Left lung (tissue), 14 donors: ENCODE results near the gene NRGN. TPM values are rescaled to one million over a fixed set of nuclear protein-coding genes. Genes with fewer than 3 reads are reported as not detected.

Experiments
- ATAC-seq: fragments of 200-7000 bp; cut with Tn5 transposase; one replicate; pipeline ENCODE4 v1.9.1; 2020; ENCODE audit warnings: moderate library complexity
- DNase-seq, 4 donors: peaks; one replicate each; pipeline ENCODE4 v3.0.0-alpha.2; 2013 to 2020
- H3K27ac ChIP-seq, 2 donors: fragments of 200-600 bp; sonication (generic) in 1 of 2; one replicate each; pipeline versions ENCODE4 v1.5.0 to v1.8.0; 2020 to 2021
- H3K27me3 ChIP-seq, 2 donors: fragments of 200-600 bp; sonication (generic) in 1 of 2; one replicate each; pipeline versions ENCODE4 v1.5.0 to v1.8.0; 2020 to 2021
- H3K36me3 ChIP-seq, 2 donors: fragments of 200-600 bp; sonication (generic) in 1 of 2; one replicate each; pipeline versions ENCODE4 v1.5.0 to v1.8.0; 2020 to 2021
- H3K4me1 ChIP-seq, 2 donors: fragments of 200-600 bp; one replicate each; pipeline ENCODE4 v1.8.0; 2021
- H3K4me3 ChIP-seq, 2 donors: fragments of 200-600 bp; sonication (generic) in 1 of 2; one replicate each; pipeline versions ENCODE4 v1.5.0 to v1.8.0; 2020 to 2021; ENCODE audit warnings: mild to moderate bottlenecking in 1 of 2
- H3K9me3 ChIP-seq, 2 donors: fragments of 200-600 bp; sonication (generic) in 1 of 2; one replicate each; pipeline versions ENCODE4 v1.5.0 to v1.8.0; 2020 to 2021
- intact Hi-C, 2 donors: fragments of 100-400 bp; cut with DNase I; formaldehyde crosslinking; loops; one replicate each; pipeline versions ENCODE4 v1.11.2 to v1.14.2; 2022
- long read RNA-seq, 12 donors: library from polyadenylated mRNA in 2 of 12; unstranded in 2 of 12; transcript quantifications; one replicate each; pipeline ENCODE4 v2.0.0 and lab custom pipeline, GENCODE V29; 2019 to 2026
- polyA plus RNA-seq, 6 donors: library from polyadenylated mRNA; unstranded; fragments of 120-200 nt; gene quantifications; one replicate each; pipeline ENCODE4 v1.2.1, GENCODE V29; 2013; ENCODE audit not compliant: insufficient read length in 6 of 6
- total RNA-seq, 2 donors: library from RNA; stranded (reverse); fragmentation: NEBNext Ultra II Directional; extraction: Animal tissue kit (Norgen Biotek cat#: 25700); gene quantifications; one replicate each; pipeline ENCODE4 v1.2.1, GENCODE V29; 2021
- TF ChIP-seq, protein P1 (sequence below), 2 donors: fragments of 200-600 bp; sonication (generic) in 1 of 2; IDR thresholded peaks; one replicate each; pipeline versions ENCODE4 v1.5.0 to v1.8.0; 2021; ENCODE audit warnings: antibody characterized with exemption in 2 of 2
- donor health status: DM: no; HTN: yes; CAD: no.
- donor health status: DM: no; HTN: no; CAD: no.

NRGN gene
- total RNA-seq, result 10 to 100 TPM; 50.5 to 62.1 TPM
- polyA plus RNA-seq, result 10 to 100 TPM; 16.5 to 25.1 (median 22.1) TPM
- long read RNA-seq, donor 1, partial matches to known transcripts, result 12 of 38 reads
- long read RNA-seq, donor 1, other reads (novel, unspliced or antisense), result 26 of 38 reads
- long read RNA-seq, donor 2, partial matches to known transcripts, result 0 of 18 reads
- long read RNA-seq, donor 2, other reads (novel, unspliced or antisense), result 18 of 18 reads
- long read RNA-seq, donor 3, partial matches to known transcripts, result 0 of 23 reads
- long read RNA-seq, donor 3, other reads (novel, unspliced or antisense), result 23 of 23 reads
- long read RNA-seq, donor 4, partial matches to known transcripts, result 0 of 1 reads
- long read RNA-seq, donor 4, other reads (novel, unspliced or antisense), result 1 of 1 reads
- long read RNA-seq, donor 5, partial matches to known transcripts, result 45 of 110 reads
- long read RNA-seq, donor 5, other reads (novel, unspliced or antisense), result 65 of 110 reads
- long read RNA-seq, donor 6, partial matches to known transcripts, result 0 of 11 reads
- long read RNA-seq, donor 6, other reads (novel, unspliced or antisense), result 11 of 11 reads
- long read RNA-seq, donor 7, result 0 reads
- long read RNA-seq, donor 8, partial matches to known transcripts, result 0 of 8 reads
- long read RNA-seq, donor 8, other reads (novel, unspliced or antisense), result 8 of 8 reads
- long read RNA-seq, donor 9, result 0 reads
- long read RNA-seq, donor 10, result 0 reads
- long read RNA-seq, donor 11, partial matches to known transcripts, result 0 of 20 reads
- long read RNA-seq, donor 11, other reads (novel, unspliced or antisense), result 20 of 20 reads
- long read RNA-seq, donor 12, partial matches to known transcripts, result 251 of 298 reads
- long read RNA-seq, donor 12, other reads (novel, unspliced or antisense), result 47 of 298 reads

DNA sequence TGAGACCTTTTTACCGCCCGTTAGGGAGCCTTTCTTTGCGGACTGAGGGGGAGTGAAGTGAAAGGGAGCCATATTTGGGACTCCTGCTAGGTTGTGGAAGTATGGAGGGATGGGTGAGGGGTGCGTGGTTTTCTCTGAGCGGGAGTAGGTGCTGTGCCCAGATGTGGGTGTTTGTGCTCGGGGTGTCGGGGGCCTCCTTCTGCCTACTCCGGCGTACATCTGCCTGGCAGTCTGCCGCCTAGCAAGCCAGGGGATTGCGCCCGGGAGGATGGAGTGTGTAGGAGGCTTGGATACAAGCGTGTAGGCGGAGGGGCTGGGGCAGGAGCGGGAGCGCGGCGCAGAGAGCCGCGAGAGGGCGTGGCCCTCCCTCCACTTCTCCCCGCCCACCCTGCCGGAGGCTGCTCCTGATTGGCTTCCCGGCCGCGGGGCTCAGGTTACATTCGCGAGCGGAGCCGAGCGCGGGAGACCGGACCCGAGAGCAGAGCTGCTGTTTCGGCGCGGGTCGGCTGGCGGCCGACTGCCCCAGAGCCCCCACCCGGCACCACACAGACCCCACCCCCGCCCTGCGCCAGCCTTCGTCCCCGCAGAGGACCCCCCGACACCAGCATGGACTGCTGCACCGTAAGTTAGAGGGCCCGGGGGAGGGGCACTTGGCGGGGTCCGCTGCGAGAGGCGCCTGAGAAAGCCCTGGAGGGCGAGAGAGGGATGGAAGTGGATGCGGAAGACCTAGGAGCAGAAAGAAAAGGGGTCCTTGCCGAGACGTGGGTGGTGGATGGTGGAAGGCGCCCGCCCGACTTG lies at the start of gene NRGN:
Gene NRGN (plus strand): TSS at position 464 of the 798 bp plus-strand sequence. CDS start 143 bp downstream, at position 607.
- peak; percentile 98 for ATAC-seq
- H3K27me3 ChIP-seq, result peaks cover 0 to 25% of the 10 kb centered on the region in 2 donors
- no peaks in the 10 kb centered on the region for H3K9me3 ChIP-seq
- TF ChIP-seq, protein P1, sequence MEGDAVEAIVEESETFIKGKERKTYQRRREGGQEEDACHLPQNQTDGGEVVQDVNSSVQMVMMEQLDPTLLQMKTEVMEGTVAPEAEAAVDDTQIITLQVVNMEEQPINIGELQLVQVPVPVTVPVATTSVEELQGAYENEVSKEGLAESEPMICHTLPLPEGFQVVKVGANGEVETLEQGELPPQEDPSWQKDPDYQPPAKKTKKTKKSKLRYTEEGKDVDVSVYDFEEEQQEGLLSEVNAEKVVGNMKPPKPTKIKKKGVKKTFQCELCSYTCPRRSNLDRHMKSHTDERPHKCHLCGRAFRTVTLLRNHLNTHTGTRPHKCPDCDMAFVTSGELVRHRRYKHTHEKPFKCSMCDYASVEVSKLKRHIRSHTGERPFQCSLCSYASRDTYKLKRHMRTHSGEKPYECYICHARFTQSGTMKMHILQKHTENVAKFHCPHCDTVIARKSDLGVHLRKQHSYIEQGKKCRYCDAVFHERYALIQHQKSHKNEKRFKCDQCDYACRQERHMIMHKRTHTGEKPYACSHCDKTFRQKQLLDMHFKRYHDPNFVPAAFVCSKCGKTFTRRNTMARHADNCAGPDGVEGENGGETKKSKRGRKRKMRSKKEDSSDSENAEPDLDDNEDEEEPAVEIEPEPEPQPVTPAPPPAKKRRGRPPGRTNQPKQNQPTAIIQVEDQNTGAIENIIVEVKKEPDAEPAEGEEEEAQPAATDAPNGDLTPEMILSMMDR (IDR thresholded peaks at IDR 0.05), result no peak
- H3K36me3 ChIP-seq, result no peaks in the 10 kb centered on the region
- peaks cover 0 to 41% of the 10 kb centered on the region in 2 donors for H3K4me1 ChIP-seq
- peak; percentile 84 to 95 (median 94) for DNase-seq
- H3K27ac ChIP-seq, result peak within 1 kb of the TSS in 1 of 2 donors; percentile 59
- H3K4me3 ChIP-seq, result peak within 1 kb of the TSS; percentile 57 to 64
- intact Hi-C loops, result no loop called here

DNA sequence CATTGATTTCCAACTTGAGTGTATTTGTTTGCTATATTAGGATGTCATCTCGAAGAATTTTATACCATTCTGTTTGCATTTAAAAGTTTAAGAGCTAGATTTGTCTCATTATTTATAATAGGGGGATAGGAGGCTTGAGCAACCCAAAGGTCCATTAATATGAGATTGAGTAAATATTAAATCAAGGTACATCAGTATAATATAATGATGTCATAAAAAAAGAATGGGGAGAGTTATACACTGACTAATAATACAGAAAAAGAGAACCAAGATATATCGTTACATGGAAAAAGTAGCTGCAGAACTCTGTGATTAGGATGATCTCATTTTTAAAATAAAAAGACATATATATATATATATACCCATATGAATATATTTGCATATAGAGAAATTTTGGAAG lies 46.6 kb upstream of the NRGN start:
- ATAC-seq (no peak), DNase-seq (no peak)
- H3K9me3 ChIP-seq, result no peaks in the 10 kb centered on the region
- H3K36me3 ChIP-seq, result no peaks in the 10 kb centered on the region
- TF ChIP-seq, protein P1 (IDR thresholded peaks at IDR 0.05), result no peak
- no peaks in the 10 kb centered on the region for H3K4me1 ChIP-seq
- no peak overlapping the region for H3K4me3 ChIP-seq
- no peaks in the 10 kb centered on the region for H3K27me3 ChIP-seq
- H3K27ac ChIP-seq, result no peak overlapping the region
- intact Hi-C loops, result no loop called here

DNA sequence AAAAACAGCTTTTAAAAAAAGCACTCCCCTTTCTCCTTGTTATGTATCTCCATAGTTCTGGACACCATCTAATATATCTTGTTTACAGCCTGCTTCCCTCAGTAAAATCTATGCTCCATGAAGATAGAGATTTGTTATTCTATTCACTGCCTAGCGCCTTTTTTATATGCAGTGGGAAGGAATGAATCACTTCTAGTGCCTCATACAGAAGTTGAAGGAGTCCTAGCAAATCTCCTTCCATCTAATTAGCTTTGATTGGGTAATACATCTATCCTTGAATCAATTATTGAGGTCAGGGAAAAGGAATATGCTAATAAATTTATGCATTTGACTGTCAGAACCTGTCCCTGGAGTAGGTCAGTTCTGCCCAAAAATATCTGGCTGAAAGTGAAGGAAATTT lies 40.2 kb upstream of the NRGN start:
- TF ChIP-seq, protein P1 (IDR thresholded peaks at IDR 0.05), result no peak
- DNase-seq (no peak), ATAC-seq (no peak)
- intact Hi-C loops, result no loop called here
- Histone ChIP-seq H3K27ac (no peak overlapping the region), H3K4me3 (no peak overlapping the region), H3K9me3 (no peaks in the 10 kb centered on the region), H3K36me3 (no peaks in the 10 kb centered on the region), H3K27me3 (no peaks in the 10 kb centered on the region), H3K4me1 (no peaks in the 10 kb centered on the region)

DNA sequence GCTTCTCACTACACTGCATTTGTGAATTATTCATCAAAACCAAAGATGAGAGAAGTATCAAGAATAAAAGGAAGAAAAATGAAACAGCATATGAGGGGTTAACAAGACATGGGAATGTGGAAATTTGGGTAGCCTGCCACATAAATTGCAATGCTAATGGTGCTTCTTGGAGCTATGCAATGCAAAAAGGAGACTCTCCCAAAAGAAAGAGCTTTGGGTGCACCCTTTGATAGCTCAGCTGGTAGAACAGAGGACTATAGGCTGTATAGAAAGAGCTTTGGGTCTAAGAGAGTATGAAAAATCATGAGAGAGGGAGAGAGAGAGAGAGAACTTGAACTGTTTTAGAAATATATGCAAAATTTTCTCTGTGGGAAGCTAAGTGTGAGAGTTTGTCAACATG lies 39.7 kb upstream of the NRGN start:
- intact Hi-C loops, result no loop called here
- H3K9me3 ChIP-seq, result no peaks in the 10 kb centered on the region
- H3K4me3 ChIP-seq, result no peak overlapping the region

More for the DNA sequence above, 39.7 kb upstream of the NRGN start:
- no peak for ATAC-seq
- no peaks in the 10 kb centered on the region for H3K27me3 ChIP-seq
- H3K27ac ChIP-seq, result no peak overlapping the region
- H3K36me3 ChIP-seq, result no peaks in the 10 kb centered on the region
- H3K4me1 ChIP-seq, result no peaks in the 10 kb centered on the region
- DNase-seq, result no peak
- TF ChIP-seq, protein P1 (IDR thresholded peaks at IDR 0.05), result no peak
